Measurements from ENCODE around the gene PPIH. TPM values are rescaled to one million over a fixed set of nuclear protein-coding genes. Genes with fewer than 3 reads are reported as not detected.

Gene PPIH
- total RNA-seq = 10 to 100 TPM; 41.2 to 50.3 (median 43.1) TPM
- 60.9 TPM for total RNA-seq (2013)

DNA sequence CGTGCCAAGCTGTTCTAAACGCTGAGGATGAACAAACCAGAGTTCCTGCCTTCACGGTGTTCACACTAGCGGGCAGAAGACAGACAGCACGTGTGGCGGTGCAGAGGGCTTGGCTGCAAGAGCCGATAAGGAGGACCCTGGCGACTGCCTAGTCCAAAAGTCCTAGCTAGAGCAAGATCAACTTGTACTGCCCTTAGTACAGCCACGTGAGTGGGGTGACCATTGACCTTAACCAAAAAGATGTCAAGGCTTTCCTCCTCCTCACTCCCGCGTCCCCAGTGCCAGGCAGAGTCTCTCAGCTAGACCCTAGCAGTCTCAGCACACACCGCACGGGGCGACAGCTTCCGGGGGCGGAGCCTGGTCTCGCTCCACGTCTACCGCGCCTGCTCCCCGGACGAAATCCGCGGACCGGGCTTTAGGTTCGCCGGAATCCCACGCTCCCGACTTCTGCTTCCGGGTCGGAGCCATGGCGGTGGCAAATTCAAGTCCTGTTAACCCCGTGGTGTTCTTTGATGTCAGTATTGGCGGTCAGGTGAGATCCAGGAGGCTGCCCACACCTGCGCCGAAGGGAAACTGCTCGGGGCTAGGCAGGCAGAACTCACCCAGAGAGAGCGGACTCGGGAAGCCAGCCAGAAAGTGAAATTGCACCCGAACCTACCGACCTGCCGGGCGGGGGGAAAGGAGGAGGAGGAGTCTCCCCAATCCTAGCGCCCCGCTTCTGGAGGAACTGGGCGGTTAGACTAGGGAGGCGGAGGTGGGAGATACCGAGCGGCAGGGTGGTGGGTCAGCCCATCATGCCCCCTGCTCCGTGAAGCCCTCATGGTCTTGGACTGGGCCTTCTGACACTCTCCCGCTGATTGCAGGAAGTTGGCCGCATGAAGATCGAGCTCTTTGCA lies at the start of gene PPIH:
TSS of gene PPIH (plus strand) at position 443 of the 896 bp plus-strand sequence. CDS start at position 467, 24 bp downstream.
- ATAC-seq (peak; percentile 97 to 99 (median 98)), DNase-seq (peak; percentile 87 to 97)
- H3K4me3 ChIP-seq (ENCODE audit: low read length) = peak within 1 kb of the TSS; percentile 81
- peak within 1 kb of the TSS; percentile 52 for H3K27ac ChIP-seq (ENCODE audit: low read length)
- 0% methylated on average over 53 of the region's 53 CpGs for WGBS (ENCODE audit: insufficient coverage)
- H3K4me1 ChIP-seq (ENCODE audit: control insufficient read depth, insufficient read depth, low read length) = peaks cover 17% of the 10 kb centered on the region
- no peaks in the 10 kb centered on the region for H3K27me3 ChIP-seq (ENCODE audit: control insufficient read depth, insufficient read depth, low read length)
- intact Hi-C loops (cut with micrococcal nuclease) = loop anchor here (1.0 kb wide), 1 partner anchor 24 kb away; the partner anchor contains the start of gene YBX1
- H3K9me3 ChIP-seq (ENCODE audit: control insufficient read depth, insufficient read depth, low read length) = no peaks in the 10 kb centered on the region
- peak within 1 kb of the TSS; percentile 93 to 94 for H3K27ac Mint-ChIP-seq
- no peak for TF ChIP-seq CTCF (IDR thresholded peaks at IDR 0.05)
- peaks cover 12% of the 10 kb centered on the region for H3K36me3 Mint-ChIP-seq
- peak within 1 kb of the TSS; percentile 98 for H3K4me3 Mint-ChIP-seq
- H3K27me3 Mint-ChIP-seq (ENCODE audit: low read depth in 2 of 2) = no peaks in the 10 kb centered on the region
- peaks cover 38 to 45% of the 10 kb centered on the region in 2 donors for H3K4me1 Mint-ChIP-seq
- H3K9me3 Mint-ChIP-seq = no peaks in the 10 kb centered on the region
- peaks cover 17% of the 10 kb centered on the region for H3K36me3 ChIP-seq (ENCODE audit: control insufficient read depth, insufficient read depth, low read length)

GRCh38 chr1:42613803-42614131 lies 44.5 kb upstream of the PPIH start:
- Histone ChIP-seq H3K36me3 (ENCODE audit: control insufficient read depth, insufficient read depth, low read length) (no peaks in the 10 kb centered on the region), H3K27me3 (ENCODE audit: control insufficient read depth, insufficient read depth, low read length) (no peaks in the 10 kb centered on the region), H3K27ac (ENCODE audit: low read length) (no peak overlapping the region), H3K4me1 (ENCODE audit: control insufficient read depth, insufficient read depth, low read length) (no peaks in the 10 kb centered on the region), H3K9me3 (ENCODE audit: control insufficient read depth, insufficient read depth, low read length) (no peaks in the 10 kb centered on the region), H3K4me3 (ENCODE audit: low read length) (no peak overlapping the region)
- H3K9me3 Mint-ChIP-seq = no peaks in the 10 kb centered on the region
- no peak for ATAC-seq
- TF ChIP-seq CTCF (IDR thresholded peaks at IDR 0.05) = no peak
- intact Hi-C loops (cut with micrococcal nuclease) = no loop called here
- no peaks in the 10 kb centered on the region for H3K4me1 Mint-ChIP-seq
- no peak for DNase-seq
- no peak overlapping the region for H3K27ac Mint-ChIP-seq
- H3K36me3 Mint-ChIP-seq = no peaks in the 10 kb centered on the region
- no peaks in the 10 kb centered on the region for H3K27me3 Mint-ChIP-seq (ENCODE audit: low read depth in 2 of 2)
- H3K4me3 Mint-ChIP-seq = no peak overlapping the region
- WGBS (ENCODE audit: insufficient coverage) = 88% methylated on average over 3 of the region's 4 CpGs

DNA sequence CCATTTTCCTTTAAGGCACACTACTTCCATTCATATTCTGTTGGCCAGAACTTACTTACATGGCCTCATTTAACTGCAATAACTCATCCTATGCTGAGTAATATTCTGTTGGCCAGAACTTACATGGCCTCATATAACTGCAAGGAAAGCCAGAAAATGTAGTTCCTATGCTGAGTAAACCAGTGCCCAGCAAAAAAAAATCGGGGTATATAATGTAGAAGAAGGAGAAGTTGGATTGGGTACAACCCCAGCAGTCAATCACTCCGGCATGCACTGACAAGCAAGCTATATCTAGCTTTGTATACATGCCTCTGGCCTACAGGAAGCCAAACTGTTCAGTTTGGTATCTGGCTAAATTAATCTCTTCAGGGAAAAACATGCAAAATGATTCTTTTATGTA lies 39.4 kb upstream of the PPIH start:
- WGBS (ENCODE audit: insufficient coverage) = 46% methylated on average over 2 of the region's 2 CpGs
- Histone ChIP-seq H3K4me1 (ENCODE audit: control insufficient read depth, insufficient read depth, low read length) (no peaks in the 10 kb centered on the region), H3K27ac (ENCODE audit: low read length) (no peak overlapping the region), H3K27me3 (ENCODE audit: control insufficient read depth, insufficient read depth, low read length) (no peaks in the 10 kb centered on the region), H3K36me3 (ENCODE audit: control insufficient read depth, insufficient read depth, low read length) (no peaks in the 10 kb centered on the region), H3K9me3 (ENCODE audit: control insufficient read depth, insufficient read depth, low read length) (no peaks in the 10 kb centered on the region), H3K4me3 (ENCODE audit: low read length) (no peak overlapping the region)
- Mint-ChIP-seq H3K27ac (no peak overlapping the region), H3K4me3 (no peak overlapping the region), H3K9me3 (no peaks in the 10 kb centered on the region), H3K4me1 (no peaks in the 10 kb centered on the region), H3K36me3 (no peaks in the 10 kb centered on the region), H3K27me3 (ENCODE audit: low read depth in 2 of 2) (no peaks in the 10 kb centered on the region)
- no peak for DNase-seq
- intact Hi-C loops (cut with micrococcal nuclease) = no loop called here
- ATAC-seq = no peak
- no peak for TF ChIP-seq CTCF (IDR thresholded peaks at IDR 0.05)

Measured in natural killer cell (primary cell).